OCI-LY3 (cell line): Measurements from ENCODE around the gene TMEM150C.

ENCODE experiments used
- EZH2phosphoT487 ChIP-seq: fragments of 200-600 bp; shearing (Covaris generic); IDR thresholded peaks from 2 replicates; pipeline ENCODE4 v1.6.1; 2018; ENCODE audit warnings: antibody characterized with exemption, mixed run types, low read depth
- TF ChIP-seq, protein P1 (sequence below): fragments of 200-600, 300-600 bp; sonication (generic); IDR thresholded peaks from 2 replicates; pipeline ENCODE4 v1.5.1; 2014; ENCODE audit warnings: antibody characterized with exemption, low read length, low read depth

DNA sequence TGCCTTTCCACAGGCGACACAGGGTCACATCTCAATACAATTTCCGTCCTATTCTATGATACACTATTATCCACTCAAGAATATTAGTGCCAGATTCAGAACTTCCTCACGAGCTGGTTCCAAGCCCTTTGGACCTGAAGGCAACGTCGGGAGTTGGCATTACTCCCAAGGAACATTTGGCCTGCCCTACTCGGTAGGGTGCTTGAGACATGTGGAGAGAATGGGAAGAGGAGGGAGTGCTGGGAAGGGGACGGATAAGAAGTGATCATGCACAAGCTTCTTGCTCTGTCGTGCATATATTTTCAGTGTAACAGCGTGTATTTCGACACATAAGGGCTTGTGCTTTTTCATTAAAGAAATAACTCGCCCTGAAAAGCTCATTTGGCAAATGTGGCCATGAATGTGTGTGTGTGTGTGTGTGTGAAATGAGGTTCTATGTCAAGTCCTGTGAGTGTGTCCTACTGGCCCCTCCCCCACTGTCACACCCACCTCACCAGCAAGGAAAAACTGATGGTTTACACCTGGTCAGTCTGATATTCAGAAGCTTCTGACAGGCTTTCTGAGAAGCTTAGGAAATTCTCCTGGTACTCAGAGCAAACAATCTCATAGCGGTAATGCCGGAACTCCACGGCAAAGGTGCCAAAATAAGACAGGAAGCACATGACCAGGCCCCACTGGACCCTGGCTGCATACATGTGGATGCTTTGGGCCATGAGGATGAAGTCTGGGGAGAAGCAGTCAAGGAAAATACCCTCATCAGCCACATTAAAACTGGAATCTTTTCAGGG, 76.6 kb downstream of the TMEM150C start:
- TF ChIP-seq, protein P1, sequence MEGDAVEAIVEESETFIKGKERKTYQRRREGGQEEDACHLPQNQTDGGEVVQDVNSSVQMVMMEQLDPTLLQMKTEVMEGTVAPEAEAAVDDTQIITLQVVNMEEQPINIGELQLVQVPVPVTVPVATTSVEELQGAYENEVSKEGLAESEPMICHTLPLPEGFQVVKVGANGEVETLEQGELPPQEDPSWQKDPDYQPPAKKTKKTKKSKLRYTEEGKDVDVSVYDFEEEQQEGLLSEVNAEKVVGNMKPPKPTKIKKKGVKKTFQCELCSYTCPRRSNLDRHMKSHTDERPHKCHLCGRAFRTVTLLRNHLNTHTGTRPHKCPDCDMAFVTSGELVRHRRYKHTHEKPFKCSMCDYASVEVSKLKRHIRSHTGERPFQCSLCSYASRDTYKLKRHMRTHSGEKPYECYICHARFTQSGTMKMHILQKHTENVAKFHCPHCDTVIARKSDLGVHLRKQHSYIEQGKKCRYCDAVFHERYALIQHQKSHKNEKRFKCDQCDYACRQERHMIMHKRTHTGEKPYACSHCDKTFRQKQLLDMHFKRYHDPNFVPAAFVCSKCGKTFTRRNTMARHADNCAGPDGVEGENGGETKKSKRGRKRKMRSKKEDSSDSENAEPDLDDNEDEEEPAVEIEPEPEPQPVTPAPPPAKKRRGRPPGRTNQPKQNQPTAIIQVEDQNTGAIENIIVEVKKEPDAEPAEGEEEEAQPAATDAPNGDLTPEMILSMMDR, result no peak
- TF ChIP-seq EZH2phosphoT487, result no peak
